Prostate gland (tissue), 2 donors: ENCODE data around the gene NLGN4X. TPM values are rescaled to one million over a fixed set of nuclear protein-coding genes. Genes with fewer than 3 reads are reported as not detected.

ENCODE experiments used
- DNase-seq: peaks from one replicate; pipeline ENCODE4 v3.0.0-alpha.2; 2019; ENCODE audit warnings: low spot score
- H3K27ac ChIP-seq, 2 donors: fragments of 200-600 bp; sonication (generic); 2 replicates each; pipeline ENCODE4 v1.5.1; 2017 to 2019
- H3K27me3 ChIP-seq: fragments of 200-600 bp; sonication (generic); replicated peaks from 2 replicates; pipeline ENCODE4 v1.5.1; 2019; ENCODE audit not compliant: insufficient read depth
- H3K36me3 ChIP-seq, 2 donors: fragments of 200-600 bp; sonication (generic); 1 replicate in 1 of 2; 2 replicates in 1 of 2; pipeline versions ENCODE4 v1.5.1 to v1.8.1; 2017 to 2019
- H3K4me1 ChIP-seq: fragments of 200-600 bp; sonication (generic); replicated peaks from 2 replicates; pipeline ENCODE4 v1.5.1; 2019
- H3K4me3 ChIP-seq, 2 donors: fragments of 200-600 bp; sonication (generic); 2 replicates each; pipeline ENCODE4 v1.5.1; 2017 to 2019
- H3K9me3 ChIP-seq: fragments of 200-600 bp; sonication (generic); 2 replicates; pipeline ENCODE4 v1.5.1; 2017
- CTCF ChIP-seq, 4 experiments: fragments of 200-600 bp in 2 of 4; fragments of 450-650 bp in 2 of 4; sonication (generic) in 2 of 4; IDR thresholded peaks; 1 replicate in 3 of 4; 2 replicates in 1 of 4; pipeline ENCODE4 v1.5.1; 2016 to 2019; ENCODE audit warnings: antibody characterized with exemption in 4 of 4, mild to moderate bottlenecking in 2 of 4, moderate library complexity in 2 of 4
- POLR2A ChIP-seq: fragments of 450-650 bp; IDR thresholded peaks from one replicate; pipeline ENCODE4 v1.6.1; 2016; ENCODE audit warnings: antibody characterized with exemption, mild to moderate bottlenecking
- POLR2AphosphoS5 ChIP-seq: sonication (generic); formaldehyde crosslinking; IDR thresholded peaks from one replicate; pipeline ENCODE4 v1.6.1; 2017; ENCODE audit warnings: antibody characterized with exemption
- WGBS: methylation state at CpG from one replicate; pipeline ENCODE4 v1.1.5; 2018; 5-methylcytosine and 5-hydroxymethylcytosine counted together
- intact Hi-C: fragments of 100-400 bp; cut with DNase I; formaldehyde crosslinking; loops from one replicate; pipeline ENCODE4 v1.14.2; 2022
- total RNA-seq, 2 donors: library from RNA; depleted of rRNA; stranded (reverse); fragments of >200 nt; gene quantifications; one replicate each; pipeline ENCODE4 v1.1.0, GENCODE V29; 2016

The NLGN4X gene
- total RNA-seq, 2 donors from 2014 or later, result 0.36 to 13.2 TPM

GRCh38 chrX:5898463-5898862 lies 330.2 kb downstream of the NLGN4X start:
- WGBS, result 94% methylated on average over 9 of the region's 9 CpGs
- intact Hi-C loops, result no loop called here
- Histone ChIP-seq H3K9me3 (no peaks in the 10 kb centered on the region), H3K36me3 (no peaks in the 10 kb centered on the region), H3K27ac (no peak overlapping the region), H3K4me1 (no peaks in the 10 kb centered on the region), H3K27me3 (no peaks in the 10 kb centered on the region), H3K4me3 (no peak overlapping the region)
- no peak for TF ChIP-seq POLR2AphosphoS5
- no peak for TF ChIP-seq CTCF (IDR thresholded peaks at IDR 0.05)
- no peak for TF ChIP-seq POLR2A
- DNase-seq, result no peak

GRCh38 chrX:5891378-5891777 lies 337.3 kb downstream of the NLGN4X start:
- no peaks in the 10 kb centered on the region for H3K27me3 ChIP-seq
- no peaks in the 10 kb centered on the region for H3K36me3 ChIP-seq
- no peak overlapping the region for H3K4me3 ChIP-seq
- intact Hi-C loops, result no loop called here
- no peaks in the 10 kb centered on the region for H3K4me1 ChIP-seq
- no peak for TF ChIP-seq POLR2A
- no peak for TF ChIP-seq POLR2AphosphoS5
- TF ChIP-seq CTCF (IDR thresholded peaks at IDR 0.05), result no peak
- 81% methylated on average over 5 of the region's 5 CpGs for WGBS
- H3K27ac ChIP-seq, result no peak overlapping the region
- no peaks in the 10 kb centered on the region for H3K9me3 ChIP-seq
- no peak for DNase-seq

GRCh38 chrX:5876984-5877596 lies 351.6 kb downstream of the NLGN4X start:
- 41% methylated on average over 12 of the region's 12 CpGs for WGBS
- H3K4me1 ChIP-seq, result no peaks in the 10 kb centered on the region
- H3K27ac ChIP-seq, result no peak overlapping the region
- H3K36me3 ChIP-seq, result no peaks in the 10 kb centered on the region
- no peaks in the 10 kb centered on the region for H3K27me3 ChIP-seq
- DNase-seq, result no peak
- TF ChIP-seq POLR2AphosphoS5 (no peak), CTCF (IDR thresholded peaks at IDR 0.05) (peak in 1 of 4 experiments; percentile 20)
- H3K4me3 ChIP-seq, result no peak overlapping the region
- H3K9me3 ChIP-seq, result no peaks in the 10 kb centered on the region
- intact Hi-C loops, result no loop called here

- intact Hi-C loops, result no loop called here
- H3K36me3 ChIP-seq, result no peaks in the 10 kb centered on the region
- no peaks in the 10 kb centered on the region for H3K9me3 ChIP-seq
- H3K27ac ChIP-seq, result no peak overlapping the region
- 27% methylated on average over 3 of the region's 3 CpGs for WGBS
- H3K27me3 ChIP-seq, result no peaks in the 10 kb centered on the region
- no peak for DNase-seq
- H3K4me3 ChIP-seq, result no peak overlapping the region
- no peaks in the 10 kb centered on the region for H3K4me1 ChIP-seq
- TF ChIP-seq POLR2AphosphoS5 (no peak), POLR2A (no peak), CTCF (IDR thresholded peaks at IDR 0.05) (no peak)
Observed at GRCh38 chrX:5870238-5870637, 358.4 kb downstream of the NLGN4X start.

- Histone ChIP-seq H3K27me3 (no peaks in the 10 kb centered on the region), H3K36me3 (no peaks in the 10 kb centered on the region), H3K27ac (no peak overlapping the region), H3K9me3 (no peaks in the 10 kb centered on the region), H3K4me3 (no peak overlapping the region), H3K4me1 (no peaks in the 10 kb centered on the region)
- intact Hi-C loops, result no loop called here
- DNase-seq, result no peak
- TF ChIP-seq POLR2AphosphoS5, result no peak
- TF ChIP-seq CTCF (IDR thresholded peaks at IDR 0.05), result no peak
- TF ChIP-seq POLR2A, result no peak
- WGBS, result 94% methylated on average over 6 of the region's 7 CpGs
Observed at GRCh38 chrX:5869786-5870185, 358.9 kb downstream of the NLGN4X start.
